GM19025 (cell line): ENCODE measurements around the gene EIF4G2.

Source experiments
- ATAC-seq: cut with Tn5 transposase; IDR thresholded peaks from one replicate; pipeline ENCODE4 v1.9.1; 2021; ENCODE audit warnings: mild to moderate bottlenecking, low read depth, moderate library complexity; ENCODE audit not compliant: unreplicated experiment

EIF4G2 gene

GRCh38 chr11:10809373-10810160 is 841 bp upstream of the EIF4G2 start:
- ATAC-seq, result peak; percentile 12

GRCh38 chr11:10808235-10808552 is 532 bp downstream of the EIF4G2 start:
- ATAC-seq, result no peak

GRCh38 chr11:10807493-10808234 is 1.1 kb downstream of the EIF4G2 start:
- peak; percentile 0 for ATAC-seq

GRCh38 chr11:10806206-10806605 is 2.5 kb downstream of the EIF4G2 start:
- no peak for ATAC-seq

GRCh38 chr11:10805741-10806140 is 3.0 kb downstream of the EIF4G2 start:
- no peak for ATAC-seq

- ATAC-seq, result no peak
Measured at GRCh38 chr11:10803676-10804075, 5.0 kb downstream of the EIF4G2 start.

GRCh38 chr11:10800292-10800691 is 8.4 kb downstream of the EIF4G2 start:
- no peak for ATAC-seq

- ATAC-seq, result no peak
Measured at GRCh38 chr11:10798330-10798928, 10.3 kb downstream of the EIF4G2 start.

- no peak for ATAC-seq
Measured at GRCh38 chr11:10797531-10797930, 11.2 kb downstream of the EIF4G2 start.

GRCh38 chr11:10797001-10797400 is 11.7 kb downstream of the EIF4G2 start:
- ATAC-seq, result no peak

- ATAC-seq, result no peak
Measured at GRCh38 chr11:10796191-10796590, 12.5 kb downstream of the EIF4G2 start.

- ATAC-seq, result no peak
Measured at GRCh38 chr11:10793470-10794255, 15.1 kb downstream of the EIF4G2 start.

- peak; percentile 92 for ATAC-seq
Measured at GRCh38 chr11:10792385-10793068, 16.2 kb downstream of the EIF4G2 start.

GRCh38 chr11:10786451-10786850 is 22.3 kb downstream of the EIF4G2 start:
- no peak for ATAC-seq

GRCh38 chr11:10785146-10785474 is 23.6 kb downstream of the EIF4G2 start:
- no peak for ATAC-seq

- ATAC-seq, result no peak
Measured at GRCh38 chr11:10784232-10785145, 24.2 kb downstream of the EIF4G2 start.

- ATAC-seq, result no peak
Measured at GRCh38 chr11:10780040-10780439, 28.7 kb downstream of the EIF4G2 start.

GRCh38 chr11:10779086-10779485 is 29.6 kb downstream of the EIF4G2 start:
- no peak for ATAC-seq

GRCh38 chr11:10778217-10778970 is 30.3 kb downstream of the EIF4G2 start:
- ATAC-seq, result no peak
